GM03348 (cell line): Measurements from ENCODE around the gene PRKCZ.

Source experiments
- DNase-seq: peaks from one replicate; pipeline ENCODE4 v3.0.0; 2012; ENCODE audit warnings: low spot score

Gene PRKCZ

GRCh38 chr1:2229911-2230731 is 179.9 kb downstream of the PRKCZ start:
- peak; percentile 46 for DNase-seq

- peak; percentile 21 for DNase-seq
Measured at GRCh38 chr1:2230781-2231531, 180.7 kb downstream of the PRKCZ start.

GRCh38 chr1:2231532-2232254 is 181.5 kb downstream of the PRKCZ start:
- DNase-seq = peak; percentile 91

GRCh38 chr1:2232255-2232915 is 182.2 kb downstream of the PRKCZ start:
- no peak for DNase-seq

- DNase-seq = peak; percentile 13
Measured at GRCh38 chr1:2232916-2233438, 182.8 kb downstream of the PRKCZ start.

- DNase-seq = peak; percentile 5
Measured at GRCh38 chr1:2233468-2233867, 183.3 kb downstream of the PRKCZ start.

GRCh38 chr1:2233997-2234761 is 184.0 kb downstream of the PRKCZ start:
- peak; percentile 94 for DNase-seq

GRCh38 chr1:2234762-2235113 is 184.5 kb downstream of the PRKCZ start:
- DNase-seq = no peak
